Activated CD8-positive, alpha-beta T cell treated with anti-CD3 and anti-CD28 coated beads for 36 hours (primary cell): ENCODE results near the gene ASTN2. TPM values are rescaled to one million over a fixed set of nuclear protein-coding genes. Genes with fewer than 3 reads are reported as not detected.

Source experiments
- ATAC-seq: fragments of 200-7000 bp; cut with Tn5 transposase; one replicate; pipeline ENCODE4 v1.10.0; 2021; ENCODE audit warnings: mild to moderate bottlenecking, moderate library complexity
- CTCF ChIA-PET: fragments of 350-600 bp; sonication (Branson Sonifier 250); formaldehyde crosslinking; loops from one replicate; lab custom pipeline; 2021; ENCODE audit warnings: antibody characterized with exemption; lab: Charles Lee
- POLR2A ChIA-PET: fragments of 350-600 bp; sonication (Branson Sonifier 250); formaldehyde crosslinking; loops from one replicate; lab custom pipeline; 2021; ENCODE audit warnings: antibody characterized with exemption; lab: Charles Lee
- DNase-seq: peaks from one replicate; pipeline ENCODE4 v3.0.0-alpha.2; 2020
- H3K27ac Mint-ChIP-seq: one replicate; pipeline ENCODE4 v1.8.0; 2021; ENCODE audit warnings: mild to moderate bottlenecking, mixed read lengths
- H3K27me3 Mint-ChIP-seq: one replicate; pipeline ENCODE4 v1.8.0; 2021; ENCODE audit warnings: mixed read lengths
- H3K36me3 Mint-ChIP-seq: one replicate; pipeline ENCODE4 v1.8.0; 2021; ENCODE audit warnings: low read depth, mixed read lengths
- H3K4me1 Mint-ChIP-seq: one replicate; pipeline ENCODE4 v1.8.0; 2021; ENCODE audit warnings: low read depth, mixed read lengths
- H3K4me3 Mint-ChIP-seq: one replicate; pipeline ENCODE4 v1.8.0; 2021; ENCODE audit warnings: mild to moderate bottlenecking, moderate library complexity, mixed read lengths
- H3K9me3 Mint-ChIP-seq: one replicate; pipeline ENCODE4 v1.8.0; 2021; ENCODE audit warnings: mixed read lengths
- CTCF ChIP-seq: fragments of 200-600 bp; IDR thresholded peaks from one replicate; pipeline ENCODE4 v1.8.0; 2022; ENCODE audit warnings: antibody characterized with exemption, mild to moderate bottlenecking
- intact Hi-C: fragments of 100-400 bp; cut with micrococcal nuclease; formaldehyde crosslinking; loops from one replicate; pipeline ENCODE4 v1.10.0; 2022
- total RNA-seq, 2 experiments: library from RNA; stranded (reverse); gene quantifications; one replicate each; pipeline ENCODE4 v1.2.3, GENCODE V29; 2021

Gene ASTN2
- total RNA-seq, 2 experiments from 2014 or later: 5.2 to 5.7 TPM

GRCh38 chr9:117170567-117170966, 244.3 kb downstream of the ASTN2 start:
- ATAC-seq (no peak), DNase-seq (no peak)
- H3K36me3 Mint-ChIP-seq: no peaks in the 10 kb centered on the region
- no peaks in the 10 kb centered on the region for H3K9me3 Mint-ChIP-seq
- H3K27ac Mint-ChIP-seq: no peak overlapping the region
- POLR2A ChIA-PET: no interaction called here
- no peak overlapping the region for H3K4me3 Mint-ChIP-seq
- H3K27me3 Mint-ChIP-seq: peaks cover 2% of the 10 kb centered on the region
- TF ChIP-seq CTCF: no peak
- CTCF ChIA-PET: no interaction called here
- H3K4me1 Mint-ChIP-seq: no peaks in the 10 kb centered on the region
- intact Hi-C loops: no loop called here

- no peak for TF ChIP-seq CTCF
- Mint-ChIP-seq H3K27ac (no peak overlapping the region), H3K36me3 (no peaks in the 10 kb centered on the region), H3K27me3 (peaks cover 2% of the 10 kb centered on the region), H3K4me3 (no peak overlapping the region), H3K9me3 (no peaks in the 10 kb centered on the region), H3K4me1 (no peaks in the 10 kb centered on the region)
- ChIA-PET POLR2A (no interaction called here), CTCF (no interaction called here)
- intact Hi-C loops: no loop called here
- no peak for DNase-seq
- no peak for ATAC-seq
These were observed 245.7 kb downstream of the ASTN2 start for GRCh38 chr9:117169089-117169621.

- Mint-ChIP-seq H3K9me3 (no peaks in the 10 kb centered on the region), H3K4me1 (no peaks in the 10 kb centered on the region), H3K36me3 (no peaks in the 10 kb centered on the region), H3K4me3 (no peak overlapping the region), H3K27ac (no peak overlapping the region), H3K27me3 (peaks cover 2% of the 10 kb centered on the region)
- intact Hi-C loops: no loop called here
- ChIA-PET CTCF (no interaction called here), POLR2A (no interaction called here)
- ATAC-seq: no peak
- DNase-seq: no peak
- TF ChIP-seq CTCF: no peak
These were observed 250.3 kb downstream of the ASTN2 start for GRCh38 chr9:117164512-117164911.

- ChIA-PET CTCF (no interaction called here), POLR2A (no interaction called here)
- no peak overlapping the region for H3K4me3 Mint-ChIP-seq
- H3K27me3 Mint-ChIP-seq: no peaks in the 10 kb centered on the region
- intact Hi-C loops: no loop called here
- H3K36me3 Mint-ChIP-seq: no peaks in the 10 kb centered on the region
- no peak for DNase-seq
- H3K9me3 Mint-ChIP-seq: no peaks in the 10 kb centered on the region
- H3K4me1 Mint-ChIP-seq: no peaks in the 10 kb centered on the region
- no peak for ATAC-seq
- H3K27ac Mint-ChIP-seq: no peak overlapping the region
- TF ChIP-seq CTCF: no peak
These were observed 254.6 kb downstream of the ASTN2 start for GRCh38 chr9:117160254-117160653.

GRCh38 chr9:117156771-117157535, 257.9 kb downstream of the ASTN2 start:
- ChIA-PET CTCF (no interaction called here), POLR2A (no interaction called here)
- Mint-ChIP-seq H3K27ac (no peak overlapping the region), H3K4me1 (no peaks in the 10 kb centered on the region), H3K9me3 (no peaks in the 10 kb centered on the region), H3K4me3 (no peak overlapping the region), H3K27me3 (no peaks in the 10 kb centered on the region), H3K36me3 (no peaks in the 10 kb centered on the region)
- intact Hi-C loops: no loop called here
- no peak for TF ChIP-seq CTCF
- DNase-seq (no peak), ATAC-seq (no peak)
